LNCAP (cell line): Measurements from ENCODE around the gene GRIN2A.

Experiments
- TF ChIP-seq, protein P1 (sequence below): fragments of 450-650 bp; IDR thresholded peaks from 2 replicates; pipeline ENCODE4 v1.5.1; 2017; ENCODE audit warnings: mild to moderate bottlenecking

Gene GRIN2A

DNA sequence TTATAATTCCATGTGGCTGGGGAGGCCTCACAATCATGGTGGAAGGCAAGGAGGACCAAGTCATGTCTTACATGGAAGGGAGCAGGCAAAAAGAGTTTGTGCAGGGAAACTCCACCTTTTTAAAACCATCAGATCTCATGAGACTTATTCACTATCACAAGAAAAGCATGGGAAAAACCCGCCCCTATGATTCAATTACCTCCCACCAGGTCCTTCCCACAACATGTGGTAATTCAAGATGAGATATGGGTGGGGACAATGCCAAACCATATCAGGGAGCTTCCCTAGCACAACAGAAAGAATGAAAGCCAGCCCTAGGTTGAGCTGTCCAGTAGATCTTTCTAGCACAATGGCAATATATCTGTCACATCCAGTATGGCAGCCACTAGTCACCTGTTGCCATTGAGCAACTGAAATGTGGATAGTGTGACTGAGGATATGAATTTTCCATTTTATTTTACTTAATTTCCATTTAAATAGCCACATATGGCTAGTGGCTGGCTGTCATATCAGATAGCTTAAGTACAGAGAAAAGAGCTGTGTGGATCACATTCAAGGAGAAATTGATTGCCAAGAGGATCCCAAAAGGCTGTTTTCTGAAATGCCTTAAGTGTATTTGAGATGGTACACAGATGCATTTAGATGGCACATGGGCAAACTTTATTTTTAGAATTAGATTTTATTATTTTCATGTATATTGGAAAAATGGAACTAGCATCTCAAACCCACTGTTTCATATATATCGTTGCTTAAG is 273.0 kb downstream of the GRIN2A start:
- TF ChIP-seq, protein P1, sequence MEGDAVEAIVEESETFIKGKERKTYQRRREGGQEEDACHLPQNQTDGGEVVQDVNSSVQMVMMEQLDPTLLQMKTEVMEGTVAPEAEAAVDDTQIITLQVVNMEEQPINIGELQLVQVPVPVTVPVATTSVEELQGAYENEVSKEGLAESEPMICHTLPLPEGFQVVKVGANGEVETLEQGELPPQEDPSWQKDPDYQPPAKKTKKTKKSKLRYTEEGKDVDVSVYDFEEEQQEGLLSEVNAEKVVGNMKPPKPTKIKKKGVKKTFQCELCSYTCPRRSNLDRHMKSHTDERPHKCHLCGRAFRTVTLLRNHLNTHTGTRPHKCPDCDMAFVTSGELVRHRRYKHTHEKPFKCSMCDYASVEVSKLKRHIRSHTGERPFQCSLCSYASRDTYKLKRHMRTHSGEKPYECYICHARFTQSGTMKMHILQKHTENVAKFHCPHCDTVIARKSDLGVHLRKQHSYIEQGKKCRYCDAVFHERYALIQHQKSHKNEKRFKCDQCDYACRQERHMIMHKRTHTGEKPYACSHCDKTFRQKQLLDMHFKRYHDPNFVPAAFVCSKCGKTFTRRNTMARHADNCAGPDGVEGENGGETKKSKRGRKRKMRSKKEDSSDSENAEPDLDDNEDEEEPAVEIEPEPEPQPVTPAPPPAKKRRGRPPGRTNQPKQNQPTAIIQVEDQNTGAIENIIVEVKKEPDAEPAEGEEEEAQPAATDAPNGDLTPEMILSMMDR: no peak

DNA sequence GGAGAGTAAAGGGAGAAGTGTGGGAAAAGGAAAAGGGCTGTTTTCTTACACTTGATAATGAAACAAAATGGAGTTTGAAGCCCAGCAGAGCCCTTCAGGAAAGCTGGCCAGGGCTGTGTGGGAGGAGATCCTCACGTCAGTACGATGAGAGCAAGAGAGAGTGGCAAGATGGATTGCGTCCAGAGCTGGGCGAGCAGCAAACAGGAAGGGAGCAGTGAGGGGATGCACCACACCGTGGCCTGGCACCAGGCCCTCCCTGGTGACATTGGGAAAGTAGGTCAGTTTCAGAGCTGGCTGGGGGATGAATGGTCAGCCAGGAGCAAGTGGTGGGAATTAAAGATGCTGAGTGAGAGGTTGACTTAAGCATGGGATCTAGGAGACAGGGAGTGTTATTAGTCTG is 273.6 kb downstream of the GRIN2A start:
- TF ChIP-seq, protein P1: no peak

DNA sequence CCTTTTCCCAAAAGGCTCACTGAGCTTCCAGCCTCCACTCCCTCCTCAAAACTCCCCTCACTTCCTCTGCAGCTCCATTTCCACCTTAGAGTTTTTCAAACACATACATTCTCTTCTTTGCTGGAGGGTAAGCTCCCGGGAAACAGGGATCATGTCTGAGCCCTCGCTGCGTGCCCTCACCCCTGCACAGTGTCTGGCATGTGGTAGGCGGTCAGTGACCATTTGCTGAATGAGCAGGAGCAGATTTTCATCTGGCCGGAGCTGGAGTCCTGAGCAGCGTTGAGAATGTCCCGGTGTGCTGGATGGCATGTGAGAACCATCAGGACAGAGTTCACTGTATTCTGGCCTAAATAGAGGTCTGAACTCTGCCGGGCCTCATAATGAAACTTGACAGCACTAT is 274.5 kb downstream of the GRIN2A start:
- TF ChIP-seq, protein P1: no peak

DNA sequence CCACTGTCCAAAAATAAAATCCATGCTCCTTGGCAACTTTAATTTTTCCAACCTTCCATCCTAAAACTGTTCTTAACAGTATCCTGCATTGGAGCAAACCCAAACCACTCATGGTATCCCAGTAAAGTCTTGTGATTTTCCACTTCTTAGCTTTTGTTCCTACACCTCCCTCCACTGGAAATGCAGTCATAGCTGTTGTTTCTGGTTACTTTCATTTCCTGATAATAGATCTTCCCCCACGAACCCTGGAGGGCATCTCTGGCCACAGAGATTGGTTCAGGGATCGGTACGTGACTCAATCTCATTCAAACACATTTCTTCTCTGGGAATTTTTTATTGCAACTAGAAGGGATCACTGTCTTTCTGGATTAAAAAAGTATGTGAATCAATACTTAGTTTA is 276.0 kb downstream of the GRIN2A start:
- TF ChIP-seq, protein P1: no peak

DNA sequence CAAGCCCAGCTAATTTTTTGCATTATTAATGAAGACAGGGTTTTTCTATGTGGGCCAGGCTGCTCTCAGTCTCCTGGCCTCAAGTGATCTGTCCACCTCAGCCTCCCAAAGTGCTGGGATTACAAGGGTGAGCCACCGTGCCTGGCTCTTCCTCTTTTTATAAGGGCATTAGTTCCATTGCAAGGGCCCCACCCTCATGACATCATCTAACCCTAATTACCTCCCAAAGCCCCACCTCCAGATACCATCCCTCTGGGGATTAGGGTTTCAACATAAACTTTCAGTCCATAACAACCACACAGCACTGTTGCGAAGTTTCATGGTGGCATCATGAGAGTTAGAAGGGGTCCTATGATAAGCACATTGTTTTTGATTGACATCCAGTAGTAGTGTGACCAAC is 277.7 kb downstream of the GRIN2A start:
- TF ChIP-seq, protein P1: no peak

DNA sequence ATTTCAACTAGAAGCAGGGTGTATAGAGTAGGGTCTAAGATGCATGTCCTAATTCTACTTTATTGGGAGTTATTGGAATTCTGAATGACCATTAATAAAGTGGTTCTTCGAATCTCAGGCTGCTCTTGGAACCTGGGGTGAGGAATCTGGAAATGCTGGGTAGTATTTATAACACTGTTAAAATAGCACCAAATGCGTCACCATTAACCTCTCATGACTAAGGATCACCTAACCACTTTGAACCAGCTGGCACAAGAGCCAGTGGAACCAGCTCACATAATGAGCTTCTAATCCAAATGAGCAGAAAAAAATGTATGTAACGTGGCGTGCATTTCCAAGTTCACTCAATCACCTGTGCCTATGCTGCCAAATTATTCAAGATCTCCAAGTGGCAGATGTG is 281.7 kb downstream of the GRIN2A start:
- TF ChIP-seq, protein P1: no peak

DNA sequence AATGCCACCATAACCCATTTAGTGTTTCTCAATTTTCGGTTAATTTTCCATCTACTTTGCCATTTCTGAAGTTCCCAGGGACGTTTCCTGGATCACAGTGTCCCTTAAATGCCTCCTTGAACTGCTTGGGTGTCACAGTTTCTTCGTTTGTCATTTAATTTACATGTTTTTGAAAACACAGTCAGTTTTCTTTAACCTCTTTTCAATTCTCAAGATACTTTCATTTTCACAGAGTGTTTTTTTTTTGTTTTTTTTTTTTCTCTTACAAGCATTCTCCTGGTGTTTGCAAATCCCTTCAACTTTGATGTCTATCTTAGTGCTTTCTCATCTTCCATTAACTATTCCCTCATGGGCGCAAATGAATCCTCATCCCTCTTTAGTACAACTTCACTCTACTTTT is 283.7 kb downstream of the GRIN2A start:
- TF ChIP-seq, protein P1: no peak

DNA sequence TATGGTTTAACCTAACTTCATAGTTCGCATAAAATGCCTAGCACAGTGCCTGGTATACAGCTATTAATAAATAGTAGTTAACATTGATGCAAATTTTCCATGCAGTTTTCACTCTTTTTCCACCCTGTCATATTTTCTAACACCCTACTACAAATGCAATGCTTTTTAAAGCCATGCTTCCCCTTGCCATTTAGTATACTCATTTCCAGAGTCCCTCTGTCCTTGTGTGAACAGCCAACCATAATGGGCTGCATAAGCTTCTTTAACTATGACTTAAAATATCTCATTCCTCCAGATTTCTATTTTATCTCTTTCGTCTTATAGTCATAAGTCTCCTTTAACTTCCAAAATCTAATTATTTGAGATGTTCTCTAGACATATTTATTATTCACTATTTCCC is 284.1 kb downstream of the GRIN2A start:
- TF ChIP-seq, protein P1: no peak
